Osteoblast (primary cell): ENCODE results near the gene JDP2. TPM values are rescaled to one million over a fixed set of nuclear protein-coding genes. Genes with fewer than 3 reads are reported as not detected.

Experiments
- DNase-seq: peaks from one replicate; pipeline ENCODE4 v3.0.0; 2011; ENCODE audit warnings: low spot score, mixed read lengths; ENCODE audit not compliant: insufficient read length; ENCODE audit errors: missing footprints
- H2AFZ ChIP-seq: 2 replicates; pipeline ENCODE4 v1.6.0; 2011; ENCODE audit warnings: mild to moderate bottlenecking, low read length
- H3K27ac ChIP-seq: 2 replicates; pipeline ENCODE4 v1.5.1; 2011; ENCODE audit warnings: mild to moderate bottlenecking, low read depth, low read length, moderate library complexity
- H3K27me3 ChIP-seq: 2 replicates; pipeline ENCODE4 v1.6.0; 2012; ENCODE audit warnings: mild to moderate bottlenecking, control low read depth, inconsistent platforms, low read length, moderate library complexity; ENCODE audit not compliant: insufficient read depth
- H3K36me3 ChIP-seq: 2 replicates; pipeline ENCODE4 v1.5.1; 2011; ENCODE audit warnings: mild to moderate bottlenecking, low read length, control low read depth, moderate library complexity; ENCODE audit not compliant: insufficient read depth
- H3K4me1 ChIP-seq: 2 replicates; pipeline ENCODE4 v1.5.1; 2011; ENCODE audit warnings: mild to moderate bottlenecking, low read length, control low read depth, moderate library complexity; ENCODE audit not compliant: insufficient read depth
- H3K4me2 ChIP-seq: 2 replicates; pipeline ENCODE4 v1.6.0; 2011; ENCODE audit warnings: mild to moderate bottlenecking, low read length; ENCODE audit not compliant: insufficient read depth
- H3K4me3 ChIP-seq: fragments of 200-600 bp; sonication (generic); 3 replicates; pipeline ENCODE4 v1.5.1; 2012; ENCODE audit warnings: mild to moderate bottlenecking, low read length, inconsistent platforms; ENCODE audit not compliant: insufficient read depth
- H3K79me2 ChIP-seq: 2 replicates; pipeline ENCODE4 v1.6.0; 2012; ENCODE audit warnings: mild to moderate bottlenecking, low read length, control low read depth, inconsistent platforms; ENCODE audit not compliant: insufficient read depth
- H3K9me3 ChIP-seq: 2 replicates; pipeline ENCODE4 v1.5.1; 2011; ENCODE audit warnings: low read depth, low read length, control low read depth
- H4K20me1 ChIP-seq: 2 replicates; pipeline ENCODE4 v1.6.0; 2012; ENCODE audit warnings: mild to moderate bottlenecking, low read length, control low read depth; ENCODE audit not compliant: insufficient read depth
- CTCF ChIP-seq: IDR thresholded peaks from 2 replicates; pipeline ENCODE4 v1.5.1; 2011; ENCODE audit warnings: mild to moderate bottlenecking, low read depth, low read length, moderate library complexity; ENCODE audit errors: extremely low read depth
- total RNA-seq: library from RNA; depleted of rRNA; stranded (reverse); fragments of >200 nt; gene quantifications from 2 replicates; pipeline ENCODE4 v1.2.3, GENCODE V29; 2012

Gene JDP2
- total RNA-seq, 1 donor = 77.1 TPM

DNA sequence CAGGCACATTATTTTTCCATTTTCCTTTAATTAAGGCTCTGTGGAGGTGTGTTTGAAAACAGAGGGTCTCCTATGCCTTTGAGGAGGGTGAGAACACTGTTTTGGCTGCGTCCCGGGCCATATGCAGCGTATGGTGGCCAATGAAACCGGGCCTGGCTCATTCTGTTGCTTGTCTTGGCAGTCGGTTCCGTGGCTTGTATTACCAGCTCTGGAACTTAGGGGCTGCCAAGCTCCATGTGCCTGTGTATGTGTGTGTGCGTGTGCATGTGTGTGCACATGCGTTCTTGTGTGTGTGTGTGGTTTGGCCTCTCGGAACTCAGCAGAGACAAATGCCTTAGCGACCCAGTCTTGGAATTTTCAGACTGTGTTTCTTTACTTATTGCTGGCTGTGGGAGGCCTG lies 2.7 kb downstream of the JDP2 start:
- no peak for TF ChIP-seq CTCF
- Histone ChIP-seq H3K4me1 (peaks cover 22% of the 10 kb centered on the region), H3K27me3 (no peaks in the 10 kb centered on the region), H3K79me2 (peaks cover 65% of the 10 kb centered on the region), H3K4me2 (peak overlapping the region; percentile 65), H3K4me3 (peak overlapping the region; percentile 43), H4K20me1 (peaks cover 48% of the 10 kb centered on the region), H2AFZ (no peak overlapping the region), H3K27ac (no peak overlapping the region), H3K36me3 (peaks cover 25% of the 10 kb centered on the region), H3K9me3 (no peaks in the 10 kb centered on the region)
- DNase-seq = peak; percentile 95

GRCh38 chr14:75430976-75431375 lies 3.2 kb downstream of the JDP2 start:
- DNase-seq = peak; percentile 75
- no peak for TF ChIP-seq CTCF
- Histone ChIP-seq H3K27me3 (no peaks in the 10 kb centered on the region), H3K4me3 (peak overlapping the region; percentile 43), H3K9me3 (no peaks in the 10 kb centered on the region), H3K27ac (no peak overlapping the region), H3K79me2 (peaks cover 69% of the 10 kb centered on the region), H3K4me2 (peak overlapping the region; percentile 65), H3K36me3 (peaks cover 28% of the 10 kb centered on the region), H3K4me1 (peaks cover 22% of the 10 kb centered on the region), H4K20me1 (peaks cover 49% of the 10 kb centered on the region), H2AFZ (no peak overlapping the region)

- Histone ChIP-seq H4K20me1 (peaks cover 56% of the 10 kb centered on the region), H3K36me3 (peaks cover 28% of the 10 kb centered on the region), H3K79me2 (peaks cover 76% of the 10 kb centered on the region), H3K4me3 (no peak overlapping the region), H3K4me1 (peaks cover 22% of the 10 kb centered on the region), H3K27ac (no peak overlapping the region), H3K9me3 (no peaks in the 10 kb centered on the region), H3K4me2 (no peak overlapping the region), H2AFZ (no peak overlapping the region), H3K27me3 (no peaks in the 10 kb centered on the region)
- no peak for DNase-seq
- no peak for TF ChIP-seq CTCF
These were observed 4.0 kb downstream of the JDP2 start for GRCh38 chr14:75431827-75432226.

- TF ChIP-seq CTCF = no peak
- Histone ChIP-seq H3K79me2 (peaks cover 79% of the 10 kb centered on the region), H4K20me1 (peaks cover 56% of the 10 kb centered on the region), H3K27ac (no peak overlapping the region), H3K9me3 (no peaks in the 10 kb centered on the region), H3K27me3 (no peaks in the 10 kb centered on the region), H3K4me1 (peaks cover 22% of the 10 kb centered on the region), H2AFZ (no peak overlapping the region), H3K4me2 (no peak overlapping the region), H3K36me3 (peaks cover 31% of the 10 kb centered on the region), H3K4me3 (no peak overlapping the region)
- DNase-seq = no peak
These were observed 4.6 kb downstream of the JDP2 start for GRCh38 chr14:75432411-75432810.
